Activated T-cell treated with anti-CD3 and anti-CD28 coated beads for 48 hours (primary cell): Measurements from ENCODE around the gene CLSTN3.
"Not testable (repeated sequence)": the region's sequence is repeated elsewhere in the genome, so short reads cannot be mapped to it uniquely, and the experiment has no call there.

Source experiments
- DNase-seq: peaks from one replicate; pipeline ENCODE4 v3.0.0-alpha.2; 2020; ENCODE audit warnings: low read depth

The CLSTN3 gene

GRCh38 chr12:7150356-7150755 is 20.2 kb downstream of the CLSTN3 start:
- no peak for DNase-seq

GRCh38 chr12:7150841-7151240 is 20.7 kb downstream of the CLSTN3 start:
- no peak for DNase-seq

- no peak for DNase-seq
Observed at GRCh38 chr12:7151532-7151931, 21.4 kb downstream of the CLSTN3 start.

GRCh38 chr12:7152818-7153217 is 22.6 kb downstream of the CLSTN3 start:
- DNase-seq: no peak

GRCh38 chr12:7154042-7154441 is 23.9 kb downstream of the CLSTN3 start:
- no peak for DNase-seq

GRCh38 chr12:7154901-7155470 is 24.8 kb downstream of the CLSTN3 start:
- no peak for DNase-seq

GRCh38 chr12:7155471-7156034 is 25.4 kb downstream of the CLSTN3 start:
- DNase-seq: no peak

GRCh38 chr12:7156259-7157197 is 26.4 kb downstream of the CLSTN3 start:
- DNase-seq: no peak

- DNase-seq: no peak
Observed at GRCh38 chr12:7157391-7157790, 27.2 kb downstream of the CLSTN3 start.

- no peak for DNase-seq
Observed at GRCh38 chr12:7158781-7159609, 28.8 kb downstream of the CLSTN3 start.

- DNase-seq: no peak
Observed at GRCh38 chr12:7160183-7160582, 30.0 kb downstream of the CLSTN3 start.

- DNase-seq: no peak
Observed at GRCh38 chr12:7161327-7161726, 31.2 kb downstream of the CLSTN3 start.

- no peak for DNase-seq
Observed at GRCh38 chr12:7161811-7162210, 31.6 kb downstream of the CLSTN3 start.

GRCh38 chr12:7162691-7163114 is 32.5 kb downstream of the CLSTN3 start:
- peak; percentile 27 for DNase-seq

GRCh38 chr12:7169951-7170350 is 39.8 kb downstream of the CLSTN3 start:
- no peak for DNase-seq

GRCh38 chr12:7171854-7172253 is 41.7 kb downstream of the CLSTN3 start:
- DNase-seq: no peak

- DNase-seq: no peak
Observed at GRCh38 chr12:7175493-7175892, 45.3 kb downstream of the CLSTN3 start.

- no peak for DNase-seq
Observed at GRCh38 chr12:7176595-7176994, 46.4 kb downstream of the CLSTN3 start.

- DNase-seq: no peak
Observed at GRCh38 chr12:7178481-7178880, 48.3 kb downstream of the CLSTN3 start.

GRCh38 chr12:7180685-7181084 is 50.5 kb downstream of the CLSTN3 start:
- DNase-seq: no peak

- not testable (repeated sequence) for DNase-seq
Observed at GRCh38 chr12:7186058-7186457, 55.9 kb downstream of the CLSTN3 start.
